ENCODE measurements around the gene CD28. TPM values are rescaled to one million over a fixed set of nuclear protein-coding genes. Genes with fewer than 3 reads are reported as not detected.

CD28 gene
- total and polyA plus RNA-seq, 4 donors, result 0.14 to 3.0 (median 0.92) TPM

DNA sequence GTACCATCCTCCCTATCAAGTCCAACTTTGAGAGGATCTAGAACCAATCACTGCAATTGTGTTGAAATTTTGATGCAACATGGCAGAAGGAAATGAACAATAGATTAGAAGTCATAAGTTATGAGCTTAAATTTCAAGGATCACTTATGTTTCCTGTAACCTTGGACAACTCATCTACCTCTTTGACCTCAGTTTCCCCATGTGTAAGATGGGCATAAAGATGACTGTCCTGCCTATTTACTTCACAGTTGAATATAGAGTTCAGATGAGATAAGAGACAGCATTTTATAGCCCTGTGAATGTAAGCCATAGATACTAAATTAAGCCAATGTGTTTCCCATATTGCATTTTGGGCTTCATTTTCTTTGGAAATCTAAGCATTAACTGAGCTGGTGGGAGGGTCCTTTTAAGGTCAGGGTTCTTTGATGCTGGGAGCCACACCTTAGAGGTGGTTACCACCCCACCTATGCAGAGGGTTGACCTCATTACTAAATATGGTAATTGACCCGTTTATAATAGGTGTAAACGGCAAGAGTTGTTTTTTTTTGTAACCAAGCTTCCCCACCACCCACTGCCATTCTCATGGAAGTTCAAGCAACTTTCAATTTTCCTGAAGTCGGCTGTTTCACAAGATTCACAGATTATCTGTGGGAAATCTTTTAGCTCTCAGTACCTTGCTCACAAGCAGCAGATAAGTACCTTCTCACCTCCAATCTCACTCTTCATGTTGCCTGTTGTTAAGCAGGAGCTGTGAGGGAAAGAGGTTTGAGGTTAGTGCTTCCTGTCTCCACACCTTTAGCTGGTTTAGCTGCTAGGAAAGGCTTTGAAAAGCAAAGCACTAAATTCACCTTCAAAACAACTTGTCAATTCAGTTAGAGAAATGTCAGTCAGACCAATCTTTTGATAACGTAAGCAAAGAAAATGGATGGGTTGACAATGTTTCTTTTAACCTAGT, 13.3 kb downstream of the CD28 start:
- DNase-seq, result no peak
- WGBS, 2 donors, result 69 to 72% methylated on average over 4 of the region's 4 CpGs
- H3K4me1 ChIP-seq (ENCODE audit: control insufficient read depth in 5 of 5, insufficient read depth in 5 of 5, low read length in 5 of 5), result peaks cover 0 to 13% (median 0%) of the 10 kb centered on the region in 5 donors

GRCh38 chr2:203720915-203721672, 14.7 kb downstream of the CD28 start:
- Histone ChIP-seq H3K4me3 (no peak overlapping the region), H3K9ac (ENCODE audit: insufficient read depth in 1 of 2, low read length in 2 of 2) (no peak overlapping the region), H3K27ac (ENCODE audit: low read depth in 1 of 2, low read length in 1 of 2) (peak overlapping the region in 1 of 2 donors; percentile 22), H3K4me1 (ENCODE audit: control insufficient read depth in 5 of 5, insufficient read depth in 5 of 5, low read length in 5 of 5) (peaks cover 0 to 13% (median 0%) of the 10 kb centered on the region in 5 donors), H3K36me3 (ENCODE audit: control insufficient read depth in 4 of 4, insufficient read depth in 4 of 4, low read length in 4 of 4) (no peaks in the 10 kb centered on the region), H3K27me3 (ENCODE audit: control insufficient read depth in 3 of 3, insufficient read depth in 3 of 3, low read length in 2 of 3) (no peaks in the 10 kb centered on the region), H3K9me3 (ENCODE audit: control insufficient read depth in 4 of 4, insufficient read depth in 3 of 4, low read length in 3 of 4) (no peaks in the 10 kb centered on the region)
- WGBS, 2 donors, result 51 to 67% methylated on average over 6 of the region's 6 CpGs
- TF ChIP-seq, protein P1, sequence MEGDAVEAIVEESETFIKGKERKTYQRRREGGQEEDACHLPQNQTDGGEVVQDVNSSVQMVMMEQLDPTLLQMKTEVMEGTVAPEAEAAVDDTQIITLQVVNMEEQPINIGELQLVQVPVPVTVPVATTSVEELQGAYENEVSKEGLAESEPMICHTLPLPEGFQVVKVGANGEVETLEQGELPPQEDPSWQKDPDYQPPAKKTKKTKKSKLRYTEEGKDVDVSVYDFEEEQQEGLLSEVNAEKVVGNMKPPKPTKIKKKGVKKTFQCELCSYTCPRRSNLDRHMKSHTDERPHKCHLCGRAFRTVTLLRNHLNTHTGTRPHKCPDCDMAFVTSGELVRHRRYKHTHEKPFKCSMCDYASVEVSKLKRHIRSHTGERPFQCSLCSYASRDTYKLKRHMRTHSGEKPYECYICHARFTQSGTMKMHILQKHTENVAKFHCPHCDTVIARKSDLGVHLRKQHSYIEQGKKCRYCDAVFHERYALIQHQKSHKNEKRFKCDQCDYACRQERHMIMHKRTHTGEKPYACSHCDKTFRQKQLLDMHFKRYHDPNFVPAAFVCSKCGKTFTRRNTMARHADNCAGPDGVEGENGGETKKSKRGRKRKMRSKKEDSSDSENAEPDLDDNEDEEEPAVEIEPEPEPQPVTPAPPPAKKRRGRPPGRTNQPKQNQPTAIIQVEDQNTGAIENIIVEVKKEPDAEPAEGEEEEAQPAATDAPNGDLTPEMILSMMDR (IDR thresholded peaks at IDR 0.05; ENCODE audit: control extremely low read depth, extremely low read depth), result no peak
- DNase-seq, result peak in 1 of 3 donors; percentile 24
- ATAC-seq (ENCODE audit: insufficient read depth, low FRiP score), result no peak

More for the DNA sequence above, 13.3 kb downstream of the CD28 start:
- H3K9me3 ChIP-seq (ENCODE audit: control insufficient read depth in 4 of 4, insufficient read depth in 3 of 4, low read length in 3 of 4), result no peaks in the 10 kb centered on the region
- no peaks in the 10 kb centered on the region for H3K36me3 ChIP-seq (ENCODE audit: control insufficient read depth in 4 of 4, insufficient read depth in 4 of 4, low read length in 4 of 4)
- TF ChIP-seq, protein P1 (IDR thresholded peaks at IDR 0.05; ENCODE audit: control extremely low read depth, extremely low read depth), result no peak
- no peak overlapping the region for H3K4me3 ChIP-seq
- ATAC-seq (ENCODE audit: insufficient read depth, low FRiP score), result no peak
- no peak overlapping the region for H3K9ac ChIP-seq (ENCODE audit: insufficient read depth in 1 of 2, low read length in 2 of 2)
- H3K27me3 ChIP-seq (ENCODE audit: control insufficient read depth in 3 of 3, insufficient read depth in 3 of 3, low read length in 2 of 3), result no peaks in the 10 kb centered on the region
- H3K27ac ChIP-seq (ENCODE audit: low read depth in 1 of 2, low read length in 1 of 2), result no peak overlapping the region

DNA sequence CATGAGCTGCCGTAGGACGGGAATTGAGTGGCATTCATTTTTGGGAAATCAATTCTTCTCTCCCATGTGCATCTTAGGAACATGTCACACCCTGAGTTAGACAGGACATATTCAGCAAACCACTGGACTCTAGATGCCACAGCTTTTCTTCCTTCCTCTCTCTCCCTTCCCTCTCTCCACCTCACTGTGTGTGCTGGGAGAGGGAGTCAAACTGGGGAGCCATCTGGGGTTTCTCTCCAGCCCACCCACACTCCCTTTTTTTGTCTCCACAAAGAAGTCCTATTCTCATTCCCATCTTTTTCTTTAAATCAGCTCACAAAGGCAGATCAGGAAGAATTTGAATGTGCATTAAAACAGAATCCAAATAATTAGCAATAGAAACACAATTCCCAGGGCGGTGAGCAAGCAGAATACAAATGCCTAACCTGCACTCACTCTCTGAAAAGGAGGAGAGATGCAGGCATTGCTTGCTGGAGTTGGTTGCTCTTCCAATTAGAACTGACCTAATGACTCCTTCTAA, 15.4 kb downstream of the CD28 start:
- Histone ChIP-seq H3K9ac (ENCODE audit: insufficient read depth in 1 of 2, low read length in 2 of 2) (no peak overlapping the region), H3K27me3 (ENCODE audit: control insufficient read depth in 3 of 3, insufficient read depth in 3 of 3, low read length in 2 of 3) (no peaks in the 10 kb centered on the region), H3K4me1 (ENCODE audit: control insufficient read depth in 5 of 5, insufficient read depth in 5 of 5, low read length in 5 of 5) (peaks cover 0 to 13% (median 0%) of the 10 kb centered on the region in 5 donors), H3K36me3 (ENCODE audit: control insufficient read depth in 4 of 4, insufficient read depth in 4 of 4, low read length in 4 of 4) (no peaks in the 10 kb centered on the region), H3K9me3 (ENCODE audit: control insufficient read depth in 4 of 4, insufficient read depth in 3 of 4, low read length in 3 of 4) (no peaks in the 10 kb centered on the region), H3K27ac (ENCODE audit: low read depth in 1 of 2, low read length in 1 of 2) (no peak overlapping the region), H3K4me3 (no peak overlapping the region)
- TF ChIP-seq, protein P1 (IDR thresholded peaks at IDR 0.05; ENCODE audit: control extremely low read depth, extremely low read depth), result no peak
- ATAC-seq (ENCODE audit: insufficient read depth, low FRiP score) (no peak), DNase-seq (no peak)
- 84 to 90% methylated on average over 3 of the region's 3 CpGs for WGBS, 2 donors
